HG03103 (cell line): ENCODE data around the gene DYNC1I1.

Experiments used
- ATAC-seq: cut with Tn5 transposase; IDR thresholded peaks from one replicate; pipeline ENCODE4 v1.9.1; 2021; ENCODE audit warnings: low read depth; ENCODE audit not compliant: unreplicated experiment

The DYNC1I1 gene

GRCh38 chr7:96005271-96005670 lies 232.9 kb downstream of the DYNC1I1 start:
- ATAC-seq = no peak

GRCh38 chr7:96009148-96009547 lies 236.8 kb downstream of the DYNC1I1 start:
- ATAC-seq = no peak

GRCh38 chr7:96013836-96014235 lies 241.5 kb downstream of the DYNC1I1 start:
- no peak for ATAC-seq

GRCh38 chr7:96014617-96015016 lies 242.3 kb downstream of the DYNC1I1 start:
- ATAC-seq = no peak

- no peak for ATAC-seq
These were observed 243.8 kb downstream of the DYNC1I1 start for GRCh38 chr7:96016056-96016586.

- no peak for ATAC-seq
These were observed 244.4 kb downstream of the DYNC1I1 start for GRCh38 chr7:96016735-96017134.

- ATAC-seq = no peak
These were observed 245.5 kb downstream of the DYNC1I1 start for GRCh38 chr7:96017877-96018276.

GRCh38 chr7:96021568-96021967 lies 249.2 kb downstream of the DYNC1I1 start:
- ATAC-seq = no peak

- ATAC-seq = no peak
These were observed 251.0 kb downstream of the DYNC1I1 start for GRCh38 chr7:96023387-96023786.

- ATAC-seq = no peak
These were observed 253.7 kb downstream of the DYNC1I1 start for GRCh38 chr7:96026010-96026409.

GRCh38 chr7:96026611-96027010 lies 254.3 kb downstream of the DYNC1I1 start:
- ATAC-seq = no peak

- no peak for ATAC-seq
These were observed 256.4 kb downstream of the DYNC1I1 start for GRCh38 chr7:96028729-96029128.

- no peak for ATAC-seq
These were observed 260.8 kb downstream of the DYNC1I1 start for GRCh38 chr7:96033009-96033598.

GRCh38 chr7:96034940-96035727 lies 262.8 kb downstream of the DYNC1I1 start:
- no peak for ATAC-seq

GRCh38 chr7:96040250-96040772 lies 268.0 kb downstream of the DYNC1I1 start:
- no peak for ATAC-seq

GRCh38 chr7:96041171-96041570 lies 268.8 kb downstream of the DYNC1I1 start:
- no peak for ATAC-seq

- ATAC-seq = no peak
These were observed 272.8 kb downstream of the DYNC1I1 start for GRCh38 chr7:96045181-96045580.

GRCh38 chr7:96045919-96046318 lies 273.6 kb downstream of the DYNC1I1 start:
- no peak for ATAC-seq

GRCh38 chr7:96052289-96052688 lies 279.9 kb downstream of the DYNC1I1 start:
- no peak for ATAC-seq

GRCh38 chr7:96052860-96053470 lies 280.6 kb downstream of the DYNC1I1 start:
- no peak for ATAC-seq

GRCh38 chr7:96055717-96056116 lies 283.4 kb downstream of the DYNC1I1 start:
- no peak for ATAC-seq
